Activated CD4-positive, alpha-beta T cell treated with anti-CD3 and anti-CD28 coated beads for 48 hours (primary cell): Measurements from ENCODE around the gene SH3RF3.
"Not testable (repeated sequence)": the region's sequence is repeated elsewhere in the genome, so short reads cannot be mapped to it uniquely, and the experiment has no call there.

Source experiments
- DNase-seq: peaks from one replicate; pipeline ENCODE4 v3.0.0-alpha.2; 2020

Gene SH3RF3

DNA sequence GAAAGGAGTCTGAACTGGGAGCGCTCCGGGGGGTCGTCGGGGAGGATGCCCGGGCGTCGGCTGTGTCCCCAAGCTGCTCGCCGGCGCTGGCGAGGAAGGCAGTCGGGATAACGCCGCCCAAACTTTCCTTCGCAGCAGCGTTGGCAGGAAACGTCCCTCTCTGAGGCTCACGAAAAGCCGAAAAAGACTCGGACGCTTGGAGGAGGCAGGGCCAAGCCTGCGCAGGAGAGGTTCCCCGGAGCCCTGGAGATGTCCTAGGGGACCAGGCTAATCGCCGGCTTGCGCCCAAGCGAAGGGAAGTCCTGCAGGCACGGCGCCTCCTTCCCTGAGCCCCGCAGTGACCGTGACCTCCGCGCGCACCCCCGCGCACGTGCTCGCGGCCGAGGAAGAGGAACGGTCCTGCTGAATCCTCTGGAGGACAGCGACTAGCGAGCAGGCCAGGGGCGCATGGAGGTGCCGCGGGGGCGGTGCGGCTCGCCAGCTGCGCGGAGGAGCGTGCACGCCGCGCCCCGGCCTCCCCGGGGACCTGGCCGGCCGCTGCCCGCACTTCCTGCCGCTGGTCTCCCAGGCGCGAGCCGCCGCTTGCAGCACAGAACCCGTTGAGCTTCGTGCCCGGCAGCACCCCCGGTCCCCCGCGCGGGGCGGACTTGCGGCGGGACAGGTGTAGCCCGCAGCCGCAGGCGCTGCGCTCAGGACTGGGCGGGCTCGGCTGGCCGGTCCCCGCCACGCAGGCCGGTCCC lies at the start of gene SH3RF3:
TSS of gene SH3RF3 (plus strand) at position 590 of the 740 bp plus-strand sequence.
- peak; percentile 39 for DNase-seq

DNA sequence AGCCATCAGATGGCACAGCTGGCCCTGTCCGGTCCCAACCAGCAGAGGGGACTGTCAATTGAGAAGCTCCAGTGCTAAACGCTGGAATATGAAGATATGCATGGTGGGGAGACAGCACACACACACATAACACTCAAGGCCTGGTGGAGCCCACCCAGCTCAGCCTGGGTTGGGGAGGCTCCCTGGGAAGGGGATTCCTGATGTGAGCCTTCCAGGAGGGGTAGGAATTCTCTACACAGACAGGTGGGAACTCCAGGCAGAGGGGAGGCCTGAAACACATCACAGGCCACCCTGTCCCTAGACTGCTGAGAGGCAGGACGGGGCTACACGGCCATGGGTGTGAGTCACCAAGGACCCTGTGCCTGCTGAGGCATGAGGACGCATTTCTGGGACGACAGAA lies 49.4 kb upstream of the SH3RF3 start:
- no peak for DNase-seq

DNA sequence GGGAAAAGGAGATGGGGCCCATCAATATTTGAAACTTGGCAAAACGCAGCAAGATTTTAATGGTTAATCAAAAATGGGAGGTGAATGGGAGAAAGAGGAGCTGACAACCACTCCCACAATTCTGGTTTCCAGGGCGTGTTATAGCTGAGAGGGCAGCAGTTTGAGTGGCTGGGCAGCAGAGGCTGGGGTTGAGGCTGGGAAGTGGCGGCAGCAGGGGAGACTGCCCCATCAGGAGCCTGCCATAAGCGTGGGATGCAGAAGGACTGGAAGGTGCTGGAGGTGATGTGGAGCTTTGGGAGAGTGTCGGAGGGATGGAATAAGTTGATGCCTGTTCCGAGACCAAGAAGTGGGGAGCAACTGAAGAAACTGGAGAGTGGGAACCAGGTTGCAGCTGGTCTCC lies 48.9 kb upstream of the SH3RF3 start:
- DNase-seq = no peak

DNA sequence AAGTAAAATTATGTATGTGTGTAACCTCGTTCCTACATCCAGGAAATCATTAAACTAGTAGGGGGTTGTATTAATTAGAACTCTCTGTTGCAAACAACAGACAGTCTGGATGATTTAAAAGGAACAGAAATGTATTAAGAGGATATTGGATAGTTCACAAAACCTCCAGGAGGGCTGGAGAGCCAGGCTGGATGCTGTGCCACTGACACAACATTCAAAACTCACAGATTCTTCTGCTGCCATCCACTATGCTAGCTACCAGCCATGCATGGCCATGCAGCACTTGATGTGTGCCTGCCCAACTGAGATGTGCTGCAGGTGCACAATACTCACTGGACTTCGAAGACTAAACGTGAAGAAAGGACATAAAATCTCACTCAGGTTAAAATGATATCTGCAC lies 48.2 kb upstream of the SH3RF3 start:
- no peak for DNase-seq

DNA sequence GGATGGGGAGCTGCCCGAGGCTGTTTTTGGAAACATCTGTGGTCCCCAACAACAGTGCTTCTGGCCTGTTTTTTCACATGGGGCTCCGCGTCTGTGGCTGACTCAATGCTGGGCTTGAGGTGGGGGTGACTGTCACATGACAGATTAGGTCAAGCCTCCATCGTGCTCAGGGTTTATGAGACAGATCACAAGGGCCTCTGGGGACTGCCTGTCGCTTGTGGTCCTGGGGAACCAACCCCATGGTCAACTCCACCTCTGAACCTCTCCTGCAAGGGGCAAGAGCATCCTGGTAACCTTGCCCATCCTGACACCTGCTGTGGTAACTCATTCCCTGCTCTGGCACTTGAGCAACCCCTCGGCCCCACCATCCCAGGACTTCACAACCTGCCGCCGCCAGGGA lies 47.6 kb upstream of the SH3RF3 start:
- DNase-seq = no peak

DNA sequence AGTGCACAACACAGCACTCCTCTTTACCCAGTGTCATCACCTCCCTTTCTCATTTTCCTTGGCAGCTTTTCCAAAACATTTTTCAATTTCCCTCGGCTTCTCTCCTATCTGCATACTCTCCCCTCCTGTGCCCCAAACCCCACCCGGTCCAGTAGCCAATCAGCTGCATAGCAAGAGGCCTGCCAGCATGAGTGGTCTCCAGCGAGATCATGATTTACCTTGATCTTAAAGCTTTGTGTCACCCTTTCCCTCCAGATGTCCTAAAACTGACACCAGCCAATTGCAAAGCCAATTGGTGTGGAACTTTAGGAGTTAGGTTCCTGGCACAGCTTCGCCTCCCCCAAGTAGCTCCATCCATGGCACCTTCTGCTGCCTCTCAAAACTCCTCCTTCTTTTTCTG lies 45.2 kb upstream of the SH3RF3 start:
- no peak for DNase-seq

DNA sequence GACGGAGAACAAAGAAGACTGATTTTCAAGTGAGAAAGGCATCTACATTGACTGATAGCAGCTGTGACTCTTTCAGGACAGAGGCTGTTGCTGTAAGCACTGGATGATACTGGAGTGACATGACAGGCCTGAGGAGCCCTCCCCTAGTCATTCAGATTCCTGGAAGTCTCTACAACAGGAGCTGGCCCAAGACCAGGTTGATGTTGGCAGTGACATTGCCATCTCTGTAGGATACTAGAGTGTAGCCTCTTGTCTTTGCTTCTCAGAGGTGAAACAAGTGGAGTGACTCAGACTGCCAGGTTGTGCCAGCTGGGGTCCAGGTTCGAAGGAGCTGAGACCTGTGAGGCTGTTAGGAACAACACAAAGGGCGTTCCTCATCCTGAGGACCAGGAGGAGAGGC lies 44.7 kb upstream of the SH3RF3 start:
- no peak for DNase-seq

DNA sequence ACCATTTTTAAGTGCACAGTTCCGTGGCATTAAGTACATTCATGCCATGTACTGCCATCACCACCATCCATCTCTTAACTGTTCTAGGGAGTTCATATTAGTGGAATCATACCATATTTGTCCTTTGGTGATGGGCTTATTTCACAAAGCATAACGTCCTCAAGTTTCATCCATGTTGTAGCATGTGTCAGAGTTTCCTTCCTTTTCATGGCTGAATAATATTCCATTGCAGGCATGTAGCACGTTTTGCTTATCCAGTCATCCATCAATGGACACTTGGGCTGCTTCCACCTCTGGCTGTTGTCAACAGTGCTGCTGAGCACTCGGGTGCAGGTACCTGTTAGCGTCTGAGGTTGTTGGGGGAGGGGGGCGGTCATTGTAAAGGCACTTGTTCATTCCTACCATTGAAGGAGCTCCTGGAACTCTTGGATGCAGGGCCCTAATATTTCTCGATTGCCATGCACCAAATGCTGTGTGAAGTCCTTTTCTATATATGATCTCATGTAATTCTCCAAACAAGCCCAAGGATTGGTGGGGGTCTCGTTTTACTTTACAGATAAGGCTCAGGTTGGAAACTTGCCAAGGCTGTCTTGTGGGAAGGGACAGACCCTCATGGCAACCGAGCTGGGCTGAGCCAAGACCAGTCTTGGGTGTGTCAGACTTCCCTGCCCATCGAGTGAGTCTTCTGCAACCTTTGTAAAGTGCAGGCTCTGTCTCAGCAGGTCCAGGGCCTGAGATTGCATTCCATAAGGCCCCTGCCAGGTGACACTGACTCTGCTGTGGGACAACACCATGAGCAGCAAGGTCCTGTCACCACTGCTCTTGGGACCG lies 42.9 kb upstream of the SH3RF3 start:
- DNase-seq = no peak

DNA sequence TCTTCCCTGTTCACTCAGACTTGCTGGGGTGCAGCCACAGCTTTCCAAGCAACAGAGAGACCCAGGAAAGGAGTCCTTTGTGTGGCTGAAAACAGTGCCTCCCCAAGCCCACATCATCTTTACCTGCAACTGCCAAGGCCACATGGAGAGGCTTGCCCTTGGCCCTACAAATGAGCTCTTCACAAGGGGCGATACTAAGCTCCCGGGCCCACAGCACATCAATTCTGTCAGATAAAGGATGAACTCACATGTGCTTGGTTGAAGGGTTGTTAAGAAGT lies 42.3 kb upstream of the SH3RF3 start:
- DNase-seq = no peak

DNA sequence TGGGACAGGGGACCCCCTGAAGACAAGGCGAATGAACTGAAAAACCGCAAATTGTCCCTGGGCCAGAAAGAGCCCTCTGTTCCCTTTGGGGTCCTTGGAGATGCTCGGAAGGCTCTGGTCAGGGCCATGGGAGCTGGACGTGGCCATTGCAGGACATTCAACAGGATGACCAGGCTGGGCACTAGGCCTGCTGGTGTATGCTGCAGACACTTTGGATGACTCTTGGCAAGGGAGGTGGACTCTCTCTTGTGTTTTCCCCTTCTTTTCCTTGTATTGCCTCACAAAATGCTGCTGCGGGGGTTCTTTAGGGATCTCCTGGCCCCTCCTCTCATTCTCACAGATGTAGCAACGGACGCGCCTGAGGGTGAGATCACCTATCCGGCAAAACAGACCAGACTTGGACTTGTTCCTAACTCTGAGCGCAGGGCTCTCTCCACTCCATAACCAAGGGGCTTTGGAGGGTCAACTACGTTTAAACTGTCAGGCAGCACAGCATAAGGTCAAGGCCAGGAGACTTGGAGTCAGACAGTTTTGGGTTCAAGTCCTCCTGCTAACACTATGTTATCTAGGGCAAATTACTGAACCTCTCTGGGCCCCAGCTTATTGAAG lies 41.8 kb upstream of the SH3RF3 start:
- no peak for DNase-seq

DNA sequence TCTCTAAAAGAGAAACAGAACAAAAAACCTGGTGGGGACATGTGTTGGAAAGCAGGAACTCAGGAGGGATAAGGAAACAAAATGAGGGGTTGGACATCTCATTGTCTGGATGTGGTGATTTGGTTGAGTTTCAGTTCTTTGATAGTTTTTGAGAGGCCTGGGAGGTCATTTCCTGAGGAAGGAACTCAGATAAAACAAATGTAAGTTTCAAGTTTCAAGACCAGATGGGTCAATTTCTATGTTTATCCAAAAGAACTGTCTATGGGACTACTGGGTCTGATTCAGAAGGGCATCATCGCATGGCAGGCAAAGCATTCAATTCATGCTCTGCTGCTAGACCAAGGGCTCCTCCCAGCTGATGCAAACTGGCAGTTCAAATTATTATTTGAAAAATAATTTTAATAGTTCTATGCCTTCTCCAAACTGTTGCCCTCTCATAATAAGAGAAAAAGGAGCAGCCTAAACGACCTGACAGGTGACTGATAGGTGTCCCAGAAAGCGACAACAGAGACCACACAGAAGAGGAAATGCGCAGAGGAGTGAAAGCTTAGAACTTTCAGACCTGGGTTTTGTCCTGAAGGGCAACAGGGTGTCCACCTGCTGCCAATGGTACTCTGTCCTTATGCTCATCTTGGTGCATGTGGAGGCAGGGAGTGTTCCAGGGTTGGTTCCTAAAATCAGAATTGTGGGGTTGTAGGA lies 39.3 kb upstream of the SH3RF3 start:
- DNase-seq = no peak

DNA sequence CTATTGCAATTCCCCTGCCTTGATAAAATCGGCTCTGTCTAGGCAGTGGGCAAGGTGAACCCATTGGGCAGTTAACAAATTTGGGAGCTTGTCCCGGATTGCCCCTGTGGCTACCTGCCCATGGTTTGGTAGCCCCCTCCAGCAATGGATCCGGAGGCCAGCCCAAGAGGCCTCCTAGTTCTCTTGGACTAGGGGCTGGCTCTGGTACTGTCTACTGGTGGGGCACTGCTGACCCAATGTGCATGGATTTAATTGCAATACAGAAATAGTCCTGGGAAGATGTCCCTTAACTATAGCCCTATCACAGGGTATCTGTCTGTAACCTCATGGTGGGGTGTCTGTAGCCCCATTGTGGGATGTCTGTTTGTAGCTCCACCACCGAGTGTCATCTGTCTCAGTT lies 37.5 kb upstream of the SH3RF3 start:
- DNase-seq = no peak

DNA sequence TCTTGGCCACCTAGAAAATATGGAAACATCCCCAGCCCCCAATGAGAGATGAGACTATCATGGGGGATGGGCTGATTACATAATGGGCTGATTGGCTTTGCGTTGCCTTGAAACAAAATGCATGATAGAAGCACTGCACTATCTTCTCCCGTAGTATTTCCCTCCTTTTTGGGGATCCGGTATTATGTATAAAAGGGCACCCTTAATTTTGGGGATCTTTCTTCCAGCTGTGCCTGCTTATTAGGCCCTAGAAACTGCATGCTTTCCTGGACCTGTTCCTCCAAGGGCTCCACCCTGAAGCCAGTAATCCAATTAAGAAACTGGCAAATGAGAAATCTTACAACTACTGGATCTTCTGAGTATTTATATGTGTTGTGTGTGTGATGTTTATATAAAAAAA lies 34.9 kb upstream of the SH3RF3 start:
- no peak for DNase-seq

DNA sequence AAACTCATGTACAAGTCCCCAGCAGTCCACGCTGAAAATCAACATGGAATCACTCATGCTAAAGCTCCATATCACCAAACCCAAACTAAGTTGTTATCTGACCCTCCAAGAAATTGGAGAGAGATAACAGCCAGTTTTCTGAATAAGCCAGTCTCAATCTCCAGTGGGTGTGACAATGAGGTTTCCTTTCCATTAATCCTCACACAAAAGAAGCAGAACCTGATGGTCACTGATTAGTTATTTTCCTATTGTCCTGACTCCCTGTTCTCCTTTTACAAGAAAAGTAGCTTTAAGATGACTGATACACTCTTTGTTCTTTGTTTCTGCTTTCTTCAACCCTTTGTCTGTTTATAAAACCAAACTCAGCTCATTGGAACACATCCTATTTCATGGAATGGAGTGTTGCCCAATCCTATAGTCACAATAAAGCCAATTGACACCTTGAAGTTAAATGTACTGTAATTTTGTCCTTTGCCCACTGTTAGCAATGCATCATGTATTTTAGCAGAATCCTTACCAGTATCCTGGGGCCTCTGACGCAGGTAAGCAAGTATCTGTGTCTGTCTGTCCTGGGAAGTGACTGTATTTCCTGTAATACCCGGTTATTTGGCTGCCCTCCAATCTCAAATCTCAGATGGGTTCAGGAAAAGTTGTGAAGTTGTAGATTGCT lies 30.6 kb upstream of the SH3RF3 start:
- no peak for DNase-seq

DNA sequence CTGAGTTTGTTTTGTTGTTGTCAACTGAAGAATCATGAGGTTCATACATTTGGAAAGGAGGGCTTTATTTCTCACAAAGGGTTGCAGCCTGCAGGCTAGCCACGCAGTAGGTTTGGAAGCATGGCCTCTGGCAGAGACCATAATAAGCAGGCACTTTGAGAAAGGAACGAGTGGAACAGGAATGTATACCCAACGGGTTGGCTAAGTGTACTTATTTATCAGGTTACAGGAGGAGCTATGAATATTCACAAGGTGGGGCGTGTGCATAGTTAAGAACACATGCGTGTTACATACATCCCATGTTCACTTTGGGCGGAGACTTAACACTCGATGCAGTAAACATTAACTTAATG lies 30.1 kb upstream of the SH3RF3 start:
- no peak for DNase-seq

DNA sequence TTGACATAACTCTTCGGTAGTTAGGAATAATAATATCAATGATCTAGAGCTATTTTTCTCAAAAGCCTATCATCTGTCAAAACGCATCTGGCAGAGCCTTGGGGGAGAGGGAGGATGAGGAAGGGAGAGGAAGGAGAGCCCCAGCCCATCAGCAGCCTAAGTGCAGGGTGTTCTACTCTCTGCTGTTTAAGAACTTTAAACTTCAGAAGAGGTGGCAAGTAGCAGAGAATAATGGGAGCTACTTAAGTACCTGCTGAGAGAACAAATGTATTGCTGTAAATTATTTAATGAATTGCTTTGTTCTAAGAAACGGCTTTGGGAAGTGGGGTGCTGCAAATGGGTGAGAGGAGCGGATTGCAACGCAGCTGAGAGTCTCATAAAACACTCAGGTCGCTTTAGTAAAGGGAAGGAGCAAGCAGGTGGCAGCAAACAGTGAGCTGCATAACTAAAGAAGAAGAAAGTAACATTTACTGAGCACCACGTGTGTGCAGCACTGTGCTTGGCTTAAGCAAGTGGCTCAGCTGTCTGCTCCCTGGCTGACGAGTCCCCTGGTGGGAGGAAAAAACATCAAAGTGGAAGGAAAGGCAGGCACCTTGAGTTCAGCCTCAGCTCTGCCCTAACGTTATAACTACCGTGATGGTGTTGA lies 26.3 kb upstream of the SH3RF3 start:
- DNase-seq = peak; percentile 20

DNA sequence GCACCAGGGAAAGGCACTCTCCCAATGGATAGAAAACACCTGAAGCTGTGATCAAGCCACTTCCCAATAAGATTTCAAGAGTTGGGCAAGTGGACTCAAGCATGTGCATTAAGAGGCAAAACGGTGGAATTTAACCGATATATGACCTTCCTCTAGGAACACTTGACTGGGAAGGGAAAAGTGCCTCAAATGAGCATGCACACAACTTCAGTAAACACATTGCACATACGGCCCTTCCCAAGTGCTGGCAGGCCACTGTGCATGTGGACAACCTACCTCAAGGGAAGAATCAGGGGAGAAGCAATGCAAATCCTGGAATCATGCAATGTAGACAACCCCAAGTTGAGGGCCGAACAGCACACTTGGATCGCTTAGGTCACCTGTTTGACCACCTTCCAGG lies 23.9 kb upstream of the SH3RF3 start:
- no peak for DNase-seq

DNA sequence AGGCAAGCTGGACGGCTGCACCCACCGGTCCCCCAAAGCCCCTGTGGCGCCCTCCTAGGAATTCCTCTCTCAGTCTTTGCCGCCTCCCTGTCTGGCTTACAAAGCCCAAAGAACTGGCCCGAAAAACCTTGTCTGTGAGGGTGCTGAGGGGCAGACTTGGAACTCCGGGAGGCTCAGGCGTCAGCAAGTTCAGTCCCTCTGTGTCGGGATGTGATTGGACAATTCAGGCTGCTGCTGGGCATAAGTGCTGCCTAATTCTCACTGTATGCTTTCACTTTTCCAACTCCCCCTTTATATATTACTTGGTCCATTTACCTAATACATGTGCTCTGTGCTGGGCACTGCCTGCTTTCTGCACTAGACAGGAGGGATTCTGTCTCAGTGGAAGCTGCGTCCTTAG lies 20.3 kb upstream of the SH3RF3 start:
- DNase-seq = no peak

DNA sequence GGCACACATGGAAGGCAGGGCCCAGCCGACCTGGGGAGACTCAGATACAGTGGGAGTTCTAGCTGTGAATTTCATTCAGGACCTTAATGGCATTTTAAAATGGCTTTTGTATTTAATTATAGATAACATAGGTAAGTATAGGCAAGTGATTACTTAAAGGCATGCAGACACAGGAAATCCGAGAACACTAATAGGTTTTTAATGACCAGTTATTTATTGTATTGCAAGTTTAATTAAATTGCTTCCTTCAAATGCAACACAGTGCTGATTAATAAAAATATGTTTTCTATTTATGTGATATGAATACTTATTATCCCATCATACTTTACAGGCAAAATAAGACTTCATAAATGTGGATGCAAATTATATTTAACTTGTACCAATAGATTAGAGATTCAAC lies 19.7 kb upstream of the SH3RF3 start:
- no peak for DNase-seq

DNA sequence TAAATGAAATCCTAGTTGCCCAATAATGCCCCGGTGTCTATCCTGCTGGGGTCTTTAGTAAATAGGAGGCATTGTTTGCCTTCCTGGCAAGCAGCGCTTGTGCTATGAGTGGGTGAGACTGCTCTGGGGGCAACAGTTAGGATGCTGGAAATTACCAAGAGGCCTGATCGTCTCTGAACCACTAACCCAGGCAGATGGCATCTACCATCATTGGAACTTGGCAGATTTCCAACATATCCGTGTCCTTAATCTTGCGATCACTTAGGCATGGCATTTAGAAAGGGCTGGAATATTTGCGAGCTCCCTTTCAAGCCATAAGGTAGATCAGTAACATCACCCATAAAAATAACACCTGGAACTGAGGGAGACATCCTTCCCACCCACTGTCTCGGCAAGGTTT lies 18.8 kb upstream of the SH3RF3 start:
- DNase-seq = no peak

DNA sequence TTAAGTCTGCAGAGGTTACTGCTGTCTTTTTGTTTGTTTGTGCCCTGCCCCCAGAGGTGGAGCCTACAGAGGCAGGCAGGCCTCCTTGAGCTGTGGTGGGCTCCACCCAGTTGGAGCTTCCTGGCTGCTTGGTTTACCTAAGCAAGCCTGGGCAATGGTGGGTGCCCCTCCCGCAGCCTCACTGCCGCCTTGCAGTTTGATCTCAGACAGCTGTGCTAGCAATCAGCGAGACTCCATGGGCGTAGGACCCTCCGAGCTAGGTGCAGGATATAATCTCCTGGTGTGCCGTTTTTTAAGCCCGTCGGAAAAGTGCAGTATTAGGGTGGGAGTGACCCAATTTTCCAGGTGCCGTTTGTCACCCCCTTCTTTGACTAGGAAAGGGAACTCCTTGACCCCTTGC lies 11.8 kb upstream of the SH3RF3 start:
- DNase-seq = not testable (repeated sequence)

DNA sequence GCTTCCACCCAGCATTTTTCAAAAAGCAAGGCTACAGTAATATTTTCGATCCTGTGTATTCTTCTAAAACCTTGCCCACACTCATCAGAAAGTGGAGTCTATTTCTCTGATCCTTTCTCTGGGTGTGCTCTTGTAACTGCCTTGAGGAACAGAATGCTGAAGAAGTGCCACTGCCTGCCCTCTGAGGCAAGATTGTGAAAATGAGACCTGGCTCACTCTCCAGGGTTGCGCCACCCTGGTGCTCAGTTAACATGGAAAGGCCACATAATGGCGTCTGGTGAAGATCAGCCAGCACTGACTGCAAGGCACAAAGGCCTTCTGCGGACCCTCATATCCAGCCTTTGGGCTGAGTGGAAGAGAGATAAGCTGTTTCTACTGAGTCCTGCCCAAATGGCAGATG lies 11.2 kb upstream of the SH3RF3 start:
- DNase-seq = no peak

DNA sequence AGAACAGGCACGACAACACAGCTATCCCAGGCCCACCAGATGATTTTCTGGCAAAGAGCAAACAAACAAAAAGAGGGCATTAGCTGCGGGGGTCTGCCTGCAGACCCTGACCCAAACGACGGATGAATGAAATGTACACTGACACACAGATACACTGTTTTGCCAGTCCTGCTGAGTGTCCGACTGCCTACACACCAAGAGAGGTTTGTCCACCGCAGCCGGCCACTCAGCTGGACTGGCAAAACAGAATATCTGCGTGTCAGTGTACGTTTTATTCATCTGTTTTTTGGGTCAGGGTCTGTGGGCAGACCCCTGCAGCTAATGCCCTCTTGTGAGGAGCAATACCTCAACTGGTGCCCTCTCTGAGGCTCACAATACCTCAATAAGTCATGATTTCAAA lies 10.7 kb upstream of the SH3RF3 start:
- DNase-seq = no peak
